WTC11 (cell line): ENCODE data around the gene CYB561D1. TPM values are rescaled to one million over a fixed set of nuclear protein-coding genes. Genes with fewer than 3 reads are reported as not detected.

Experiments used
- EMX1 ChIP-seq: fragments of 250-450 bp; sonication (Bioruptor Pico); IDR thresholded peaks from 2 replicates; pipeline ENCODE4 v1.8.0; 2021; ENCODE audit warnings: mild to moderate bottlenecking
- ETV6 ChIP-seq: sonication (generic); formaldehyde crosslinking; IDR thresholded peaks from 2 replicates; pipeline ENCODE4 v1.8.1; 2022; ENCODE audit warnings: mild to moderate bottlenecking, missing genetic modification reagents
- FOXJ3 ChIP-seq: sonication (generic); formaldehyde crosslinking; IDR thresholded peaks from 2 replicates; pipeline ENCODE4 v1.9.0; 2021; ENCODE audit warnings: missing genetic modification reagents, mild to moderate bottlenecking, borderline replicate concordance
- GABPB1 ChIP-seq: sonication (generic); formaldehyde crosslinking; IDR thresholded peaks from 2 replicates; pipeline ENCODE4 v1.8.1; 2023; ENCODE audit warnings: mild to moderate bottlenecking, missing genetic modification reagents
- GTF2I ChIP-seq: fragments of 250-450 bp; sonication (Bioruptor Pico); conservative IDR thresholded peaks from 2 replicates; pipeline ENCODE4 v1.4.0; 2021; ENCODE audit warnings: mild to moderate bottlenecking
- HMGXB4 ChIP-seq: sonication (generic); formaldehyde crosslinking; IDR thresholded peaks from 2 replicates; pipeline ENCODE4 v1.8.1; 2023; ENCODE audit warnings: mild to moderate bottlenecking, moderate library complexity, missing genetic modification reagents
- NFATC4 ChIP-seq: fragments of 250-450 bp; sonication (Bioruptor Pico); IDR thresholded peaks from 2 replicates; pipeline ENCODE4 v1.9.0; 2021; ENCODE audit warnings: mild to moderate bottlenecking
- NFE2L1 ChIP-seq: sonication (generic); formaldehyde crosslinking; IDR thresholded peaks from 2 replicates; pipeline ENCODE4 v1.8.1; 2023; ENCODE audit warnings: missing genetic modification reagents
- NR2C2 ChIP-seq: sonication (generic); formaldehyde crosslinking; IDR thresholded peaks from 2 replicates; pipeline ENCODE4 v1.8.0; 2022; ENCODE audit warnings: mild to moderate bottlenecking, missing genetic modification reagents
- PREB ChIP-seq: sonication (generic); formaldehyde crosslinking; IDR thresholded peaks from 2 replicates; pipeline ENCODE4 v1.8.1; 2022; ENCODE audit warnings: mild to moderate bottlenecking, missing genetic modification reagents, moderate library complexity, borderline replicate concordance
- PRRX2 ChIP-seq: fragments of 250-450 bp; sonication (Bioruptor Pico); IDR thresholded peaks from 2 replicates; pipeline ENCODE4 v1.8.0; 2021; ENCODE audit warnings: mild to moderate bottlenecking
- RELA ChIP-seq: sonication (generic); formaldehyde crosslinking; IDR thresholded peaks from 2 replicates; pipeline ENCODE4 v1.8.1; 2022; ENCODE audit warnings: missing genetic modification reagents, mild to moderate bottlenecking, borderline replicate concordance
- SMAD4 ChIP-seq: sonication (generic); formaldehyde crosslinking; IDR thresholded peaks from 2 replicates; pipeline ENCODE4 v1.8.0; 2022; ENCODE audit warnings: mild to moderate bottlenecking, missing genetic modification reagents
- TEAD4 ChIP-seq: sonication (generic); formaldehyde crosslinking; IDR thresholded peaks from 2 replicates; pipeline ENCODE4 v1.8.0; 2022; ENCODE audit warnings: mild to moderate bottlenecking, missing genetic modification reagents
- USF2 ChIP-seq: sonication (generic); formaldehyde crosslinking; IDR thresholded peaks from 2 replicates; pipeline ENCODE4 v1.8.1; 2023; ENCODE audit warnings: mild to moderate bottlenecking, missing genetic modification reagents, moderate library complexity
- ZBTB43 ChIP-seq: sonication (generic); formaldehyde crosslinking; IDR thresholded peaks from 2 replicates; pipeline ENCODE4 v1.8.1; 2023; ENCODE audit warnings: mild to moderate bottlenecking, missing genetic modification reagents
- ZNF317 ChIP-seq: sonication (generic); formaldehyde crosslinking; IDR thresholded peaks from 2 replicates; pipeline ENCODE4 v1.8.1; 2023; ENCODE audit warnings: low read depth, mild to moderate bottlenecking, moderate library complexity, missing genetic modification reagents, borderline replicate concordance
- total RNA-seq: library from RNA; stranded (reverse); gene quantifications from 3 replicates; pipeline ENCODE4 v1.2.3, GENCODE V29; 2021
- TF ChIP-seq, protein P1 (sequence below): sonication (generic); formaldehyde crosslinking; IDR thresholded peaks from 2 replicates; pipeline ENCODE4 v1.8.1; 2022; ENCODE audit warnings: mild to moderate bottlenecking, moderate library complexity, missing genetic modification reagents
- TF ChIP-seq, protein P2 (sequence below): sonication (generic); formaldehyde crosslinking; IDR thresholded peaks from 2 replicates; pipeline ENCODE4 v1.8.0; 2023; ENCODE audit warnings: mild to moderate bottlenecking, missing genetic modification reagents
- TF ChIP-seq, protein P3 (sequence below): fragments of 250-450 bp; sonication (Bioruptor Pico); IDR thresholded peaks from 2 replicates; pipeline ENCODE4 v1.8.0; 2021; ENCODE audit warnings: mild to moderate bottlenecking
- TF ChIP-seq, protein P4 (sequence below): sonication (generic); formaldehyde crosslinking; conservative IDR thresholded peaks from 2 replicates; pipeline ENCODE4 v1.8.1; 2023; ENCODE audit warnings: mild to moderate bottlenecking, low read depth, missing genetic modification reagents, moderate library complexity
- TF ChIP-seq, protein P5 (sequence below): fragments of 250-450 bp; sonication (Bioruptor Pico); conservative IDR thresholded peaks from 2 replicates; pipeline ENCODE4 v1.9.0; 2021; ENCODE audit warnings: mild to moderate bottlenecking

The CYB561D1 gene
- total RNA-seq, 1 experiment from 2014 or later = 6.7 TPM

DNA sequence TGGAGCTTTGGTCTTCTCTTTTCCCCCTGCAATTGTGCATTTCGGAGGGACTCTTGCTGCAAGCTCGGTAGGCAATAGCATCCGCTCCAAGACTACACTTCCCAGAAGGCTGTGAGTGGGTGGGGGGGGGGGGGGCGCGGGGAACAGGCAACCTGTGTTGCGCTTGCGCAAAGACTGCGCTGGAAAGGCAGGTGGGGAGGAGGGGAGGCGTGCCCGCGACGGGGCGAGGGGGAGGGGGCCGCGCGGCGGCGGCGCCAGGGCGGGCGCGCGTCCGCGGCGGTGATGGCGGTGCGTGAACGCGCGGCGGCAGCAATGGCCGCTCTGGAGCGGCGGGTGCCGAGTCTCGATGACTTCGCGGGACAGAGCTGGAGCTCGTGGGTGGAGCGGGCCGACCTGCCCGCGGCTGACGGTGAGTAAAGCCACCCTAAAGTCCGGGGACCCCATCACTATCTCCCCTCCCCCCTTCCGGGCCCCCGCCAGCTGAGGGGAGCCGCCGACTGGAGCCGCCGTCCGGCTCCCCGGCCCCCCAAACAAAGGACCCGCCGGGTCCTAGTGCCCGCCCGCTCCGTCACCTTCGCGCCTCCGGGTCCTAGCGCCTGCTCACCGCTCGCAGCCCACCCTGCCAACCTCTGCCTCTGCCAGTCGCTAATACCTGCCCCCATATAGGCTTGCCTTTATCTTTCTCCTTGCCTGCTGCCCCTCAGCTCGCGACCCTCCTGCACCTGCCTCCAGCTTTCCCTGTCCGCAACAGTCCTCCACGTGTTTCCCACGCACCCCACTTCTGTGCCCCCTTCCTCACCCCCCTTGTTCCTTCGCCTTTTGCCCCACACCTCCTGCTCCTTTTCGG, 10.0 kb upstream of the CYB561D1 start, which contains the start of gene ATXN7L2 (continued):
- TF ChIP-seq, protein P1, sequence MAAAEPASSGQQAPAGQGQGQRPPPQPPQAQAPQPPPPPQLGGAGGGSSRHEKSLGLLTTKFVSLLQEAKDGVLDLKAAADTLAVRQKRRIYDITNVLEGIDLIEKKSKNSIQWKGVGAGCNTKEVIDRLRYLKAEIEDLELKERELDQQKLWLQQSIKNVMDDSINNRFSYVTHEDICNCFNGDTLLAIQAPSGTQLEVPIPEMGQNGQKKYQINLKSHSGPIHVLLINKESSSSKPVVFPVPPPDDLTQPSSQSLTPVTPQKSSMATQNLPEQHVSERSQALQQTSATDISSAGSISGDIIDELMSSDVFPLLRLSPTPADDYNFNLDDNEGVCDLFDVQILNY = peak; percentile 57; the same call in 1 of the 2 replicates
- TF ChIP-seq HMGXB4 (CRISPR knock-in tag) (peak; percentile 56), PREB (CRISPR knock-in tag) (no peak), TEAD4 (CRISPR knock-in tag) (no peak), GABPB1 (CRISPR knock-in tag) (no peak), ETV6 (0 out of 2 replicates have a peak, but pooled peaks have one; percentile 32), ZNF317 (CRISPR knock-in tag) (no peak), GTF2I (CRISPR knock-in tag) (0 out of 2 replicates have a peak, but pooled peaks have one; percentile 43), PRRX2 (CRISPR knock-in tag) (peak; percentile 79; the same call in 1 of the 2 replicates), NR2C2 (CRISPR knock-in tag) (no peak), ZBTB43 (CRISPR knock-in tag) (peak; percentile 41; the same call in 1 of the 2 replicates), NFATC4 (no peak), USF2 (CRISPR knock-in tag) (0 out of 2 replicates have a peak, but pooled peaks have one; percentile 16), FOXJ3 (CRISPR knock-in tag) (no peak), EMX1 (0 out of 2 replicates have a peak, but pooled peaks have one; percentile 44), RELA (CRISPR knock-in tag) (no peak), NFE2L1 (CRISPR knock-in tag) (peak; percentile 76; the same call in 1 of the 2 replicates), SMAD4 (CRISPR knock-in tag) (no peak)
- TF ChIP-seq, protein P2, sequence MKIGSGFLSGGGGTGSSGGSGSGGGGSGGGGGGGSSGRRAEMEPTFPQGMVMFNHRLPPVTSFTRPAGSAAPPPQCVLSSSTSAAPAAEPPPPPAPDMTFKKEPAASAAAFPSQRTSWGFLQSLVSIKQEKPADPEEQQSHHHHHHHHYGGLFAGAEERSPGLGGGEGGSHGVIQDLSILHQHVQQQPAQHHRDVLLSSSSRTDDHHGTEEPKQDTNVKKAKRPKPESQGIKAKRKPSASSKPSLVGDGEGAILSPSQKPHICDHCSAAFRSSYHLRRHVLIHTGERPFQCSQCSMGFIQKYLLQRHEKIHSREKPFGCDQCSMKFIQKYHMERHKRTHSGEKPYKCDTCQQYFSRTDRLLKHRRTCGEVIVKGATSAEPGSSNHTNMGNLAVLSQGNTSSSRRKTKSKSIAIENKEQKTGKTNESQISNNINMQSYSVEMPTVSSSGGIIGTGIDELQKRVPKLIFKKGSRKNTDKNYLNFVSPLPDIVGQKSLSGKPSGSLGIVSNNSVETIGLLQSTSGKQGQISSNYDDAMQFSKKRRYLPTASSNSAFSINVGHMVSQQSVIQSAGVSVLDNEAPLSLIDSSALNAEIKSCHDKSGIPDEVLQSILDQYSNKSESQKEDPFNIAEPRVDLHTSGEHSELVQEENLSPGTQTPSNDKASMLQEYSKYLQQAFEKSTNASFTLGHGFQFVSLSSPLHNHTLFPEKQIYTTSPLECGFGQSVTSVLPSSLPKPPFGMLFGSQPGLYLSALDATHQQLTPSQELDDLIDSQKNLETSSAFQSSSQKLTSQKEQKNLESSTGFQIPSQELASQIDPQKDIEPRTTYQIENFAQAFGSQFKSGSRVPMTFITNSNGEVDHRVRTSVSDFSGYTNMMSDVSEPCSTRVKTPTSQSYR (CRISPR knock-in tag) = 0 out of 2 replicates have a peak, but pooled peaks have one; percentile 16
- TF ChIP-seq, protein P3, sequence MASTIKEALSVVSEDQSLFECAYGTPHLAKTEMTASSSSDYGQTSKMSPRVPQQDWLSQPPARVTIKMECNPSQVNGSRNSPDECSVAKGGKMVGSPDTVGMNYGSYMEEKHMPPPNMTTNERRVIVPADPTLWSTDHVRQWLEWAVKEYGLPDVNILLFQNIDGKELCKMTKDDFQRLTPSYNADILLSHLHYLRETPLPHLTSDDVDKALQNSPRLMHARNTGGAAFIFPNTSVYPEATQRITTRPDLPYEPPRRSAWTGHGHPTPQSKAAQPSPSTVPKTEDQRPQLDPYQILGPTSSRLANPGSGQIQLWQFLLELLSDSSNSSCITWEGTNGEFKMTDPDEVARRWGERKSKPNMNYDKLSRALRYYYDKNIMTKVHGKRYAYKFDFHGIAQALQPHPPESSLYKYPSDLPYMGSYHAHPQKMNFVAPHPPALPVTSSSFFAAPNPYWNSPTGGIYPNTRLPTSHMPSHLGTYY (CRISPR knock-in tag) = 0 out of 2 replicates have a peak, but pooled peaks have one; percentile 49
- TF ChIP-seq, protein P4, sequence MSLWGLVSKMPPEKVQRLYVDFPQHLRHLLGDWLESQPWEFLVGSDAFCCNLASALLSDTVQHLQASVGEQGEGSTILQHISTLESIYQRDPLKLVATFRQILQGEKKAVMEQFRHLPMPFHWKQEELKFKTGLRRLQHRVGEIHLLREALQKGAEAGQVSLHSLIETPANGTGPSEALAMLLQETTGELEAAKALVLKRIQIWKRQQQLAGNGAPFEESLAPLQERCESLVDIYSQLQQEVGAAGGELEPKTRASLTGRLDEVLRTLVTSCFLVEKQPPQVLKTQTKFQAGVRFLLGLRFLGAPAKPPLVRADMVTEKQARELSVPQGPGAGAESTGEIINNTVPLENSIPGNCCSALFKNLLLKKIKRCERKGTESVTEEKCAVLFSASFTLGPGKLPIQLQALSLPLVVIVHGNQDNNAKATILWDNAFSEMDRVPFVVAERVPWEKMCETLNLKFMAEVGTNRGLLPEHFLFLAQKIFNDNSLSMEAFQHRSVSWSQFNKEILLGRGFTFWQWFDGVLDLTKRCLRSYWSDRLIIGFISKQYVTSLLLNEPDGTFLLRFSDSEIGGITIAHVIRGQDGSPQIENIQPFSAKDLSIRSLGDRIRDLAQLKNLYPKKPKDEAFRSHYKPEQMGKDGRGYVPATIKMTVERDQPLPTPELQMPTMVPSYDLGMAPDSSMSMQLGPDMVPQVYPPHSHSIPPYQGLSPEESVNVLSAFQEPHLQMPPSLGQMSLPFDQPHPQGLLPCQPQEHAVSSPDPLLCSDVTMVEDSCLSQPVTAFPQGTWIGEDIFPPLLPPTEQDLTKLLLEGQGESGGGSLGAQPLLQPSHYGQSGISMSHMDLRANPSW (CRISPR knock-in tag) = no peak
- TF ChIP-seq, protein P5, sequence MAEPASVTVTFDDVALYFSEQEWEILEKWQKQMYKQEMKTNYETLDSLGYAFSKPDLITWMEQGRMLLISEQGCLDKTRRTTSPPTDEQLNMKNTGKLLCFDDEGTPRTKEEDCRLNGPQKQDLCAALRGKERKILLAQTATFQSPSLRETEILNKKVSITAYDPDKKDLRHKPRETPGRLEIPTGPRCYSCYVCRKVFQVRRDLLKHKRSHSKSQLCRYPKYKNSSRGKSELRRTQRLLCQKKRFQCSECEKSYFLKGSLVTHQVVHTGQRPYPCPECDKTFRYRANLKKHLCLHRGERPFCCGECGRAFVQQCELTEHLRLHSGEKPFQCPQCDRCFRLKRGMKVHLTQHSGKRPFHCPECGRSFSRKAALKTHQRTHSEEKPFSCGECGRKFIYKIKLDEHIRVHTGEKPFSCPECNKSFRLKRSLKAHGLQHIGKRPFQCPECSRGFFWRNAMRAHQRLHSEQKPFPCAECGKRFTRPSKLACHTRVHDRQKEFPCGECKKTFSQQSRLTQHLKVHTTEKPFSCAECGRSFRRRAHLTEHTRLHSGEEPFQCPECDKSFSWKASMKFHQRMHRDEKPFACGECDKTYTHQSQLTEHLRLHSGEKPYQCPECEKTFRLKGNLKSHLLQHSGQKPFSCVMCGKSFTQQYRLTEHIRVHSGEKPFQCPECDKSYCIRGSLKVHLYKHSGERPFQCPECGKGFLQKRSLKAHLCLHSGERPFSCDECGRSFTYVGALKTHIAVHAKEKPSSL = no peak
